Measurements from ENCODE around the gene POLDIP2.

Gene POLDIP2

GRCh38 chr17:28390141-28390540 lies 32.8 kb upstream of the POLDIP2 start:
- DNase-seq: no peak

GRCh38 chr17:28388106-28388505 lies 30.8 kb upstream of the POLDIP2 start:
- DNase-seq: no peak

GRCh38 chr17:28386391-28386790 lies 29.1 kb upstream of the POLDIP2 start:
- no peak for DNase-seq

GRCh38 chr17:28385406-28385805 lies 28.1 kb upstream of the POLDIP2 start:
- no peak for DNase-seq

- no peak for DNase-seq
Observed at GRCh38 chr17:28385037-28385400, 27.7 kb upstream of the POLDIP2 start.

- DNase-seq: peak; percentile 69
Observed at GRCh38 chr17:28384281-28385036, 27.1 kb upstream of the POLDIP2 start.

GRCh38 chr17:28381141-28381825 lies 24.0 kb upstream of the POLDIP2 start:
- DNase-seq: no peak

GRCh38 chr17:28379814-28380801 lies 22.8 kb upstream of the POLDIP2 start:
- DNase-seq: no peak

- DNase-seq: no peak
Observed at GRCh38 chr17:28372945-28373274, 15.6 kb upstream of the POLDIP2 start.

- no peak for DNase-seq
Observed at GRCh38 chr17:28372203-28372944, 15.0 kb upstream of the POLDIP2 start.

- peak; percentile 95 for DNase-seq
Observed at GRCh38 chr17:28371245-28372202, 14.2 kb upstream of the POLDIP2 start, which contains the start of gene SARM1. SARM1 (plus strand) TSS chr17:28371694; CDS start chr17:28372033, 339 bp downstream.

- no peak for DNase-seq
Observed at GRCh38 chr17:28370744-28371103, 13.4 kb upstream of the POLDIP2 start.

GRCh38 chr17:28370035-28370743 lies 12.9 kb upstream of the POLDIP2 start, which contains the start of gene VTN:
VTN (minus strand) TSS chr17:28370307; CDS start chr17:28370203, 104 bp downstream.
- DNase-seq: no peak

GRCh38 chr17:28369684-28370034 lies 12.3 kb upstream of the POLDIP2 start:
- DNase-seq: no peak

GRCh38 chr17:28368915-28369683 lies 11.8 kb upstream of the POLDIP2 start:
- DNase-seq: no peak

- DNase-seq: no peak
Observed at GRCh38 chr17:28368306-28368831, 11.0 kb upstream of the POLDIP2 start.

GRCh38 chr17:28367641-28368305 lies 10.4 kb upstream of the POLDIP2 start:
- DNase-seq: no peak

- no peak for DNase-seq
Observed at GRCh38 chr17:28366605-28367004, 9.3 kb upstream of the POLDIP2 start.

- DNase-seq: no peak
Observed at GRCh38 chr17:28365487-28365886, 8.2 kb upstream of the POLDIP2 start.

Measured in NCI-H1105 (cell line).